NCI-H146 treated with DMSO at 0.1 percent for 48 hours (cell line): ENCODE results near the gene COQ10A.
A peak's percentile ranks its signal among the peaks of the same experiment; 100 is the strongest.
"Not testable (repeated sequence)": the region's sequence is repeated elsewhere in the genome, so short reads cannot be mapped to it uniquely, and the experiment has no call there.

Source experiments
- DNase-seq: peaks from one replicate; lab custom pipeline; 2025; ENCODE audit not compliant: unreplicated experiment; lab: John Stamatoyannopoulos, UW

The COQ10A gene

DNA sequence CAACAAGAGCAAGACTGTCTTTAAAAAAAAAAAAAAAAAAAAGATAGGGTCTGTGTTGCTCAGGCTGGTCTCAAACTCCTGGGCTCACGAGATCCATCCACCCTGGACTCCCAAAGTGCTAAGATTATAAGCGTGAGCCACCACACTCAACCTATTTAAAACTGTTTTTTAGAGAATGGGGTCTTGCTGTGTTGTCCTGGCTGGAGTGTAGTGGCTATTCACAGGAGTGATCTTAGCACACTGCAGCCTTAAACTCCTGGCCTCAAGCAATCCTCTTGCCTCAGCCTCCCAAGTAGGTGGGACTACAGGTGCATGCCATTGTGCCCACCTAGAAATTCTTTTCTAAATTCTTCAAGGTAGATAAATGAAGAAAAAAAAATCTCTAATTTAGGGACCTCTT, 7.6 kb downstream of the COQ10A start:
- DNase-seq, result no peak

DNA sequence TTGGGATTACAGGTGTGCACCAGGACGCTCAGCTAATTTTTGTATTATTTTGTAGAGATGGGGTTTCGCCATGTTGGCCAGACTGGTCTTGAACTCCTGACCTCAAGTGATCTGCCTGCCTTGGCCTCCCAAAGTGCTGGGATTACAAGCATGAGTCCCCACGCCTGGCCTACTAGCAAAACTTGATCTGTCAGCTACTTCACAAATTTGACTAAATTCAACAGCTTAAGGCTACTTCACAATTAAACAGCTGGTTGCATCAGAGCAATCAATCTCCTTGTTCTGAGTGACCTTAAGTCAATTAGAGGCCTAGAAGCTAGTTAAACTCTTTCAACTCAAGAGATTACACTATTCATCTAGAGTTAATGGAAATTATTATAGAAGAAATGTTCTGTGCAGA, 12.2 kb downstream of the COQ10A start:
- DNase-seq, result no peak

DNA sequence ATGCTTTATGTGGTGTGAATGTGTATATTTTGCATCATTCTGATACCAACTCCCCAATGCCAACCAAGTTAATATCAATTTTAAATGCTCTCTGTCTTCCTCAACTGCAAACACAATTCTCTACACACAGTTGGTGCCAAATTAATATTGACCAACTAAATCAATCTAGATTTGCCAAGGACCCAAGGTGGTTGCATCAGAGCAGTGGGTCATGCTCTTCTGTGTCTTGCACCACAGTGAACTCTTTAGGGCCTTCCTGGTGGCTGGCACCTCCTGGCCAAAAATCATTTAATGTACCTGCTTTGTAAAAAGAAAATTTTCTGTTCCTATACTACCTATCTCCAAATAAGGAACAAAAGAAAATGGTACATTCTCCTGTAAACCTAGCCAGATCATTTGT, 14.1 kb downstream of the COQ10A start:
- DNase-seq, result no peak

DNA sequence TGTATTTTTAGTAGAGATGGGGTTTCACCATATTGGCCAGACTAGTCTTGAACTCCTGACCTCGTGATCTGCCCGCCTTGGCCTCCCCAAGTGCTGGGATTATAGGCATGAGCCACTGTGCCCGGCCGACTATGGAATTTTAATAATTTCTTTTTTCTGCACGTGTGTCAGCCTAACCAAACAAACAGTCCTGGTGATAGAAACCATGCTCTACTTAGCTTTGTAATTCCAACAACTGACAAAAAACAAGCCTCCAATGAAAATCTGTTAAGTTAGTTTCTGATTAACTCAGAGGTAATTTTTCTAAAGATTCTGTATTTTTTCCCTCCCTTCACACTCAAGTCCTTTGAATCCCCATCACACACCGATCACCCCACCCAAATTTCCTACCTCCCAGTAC, 15.3 kb downstream of the COQ10A start:
- DNase-seq, result no peak

DNA sequence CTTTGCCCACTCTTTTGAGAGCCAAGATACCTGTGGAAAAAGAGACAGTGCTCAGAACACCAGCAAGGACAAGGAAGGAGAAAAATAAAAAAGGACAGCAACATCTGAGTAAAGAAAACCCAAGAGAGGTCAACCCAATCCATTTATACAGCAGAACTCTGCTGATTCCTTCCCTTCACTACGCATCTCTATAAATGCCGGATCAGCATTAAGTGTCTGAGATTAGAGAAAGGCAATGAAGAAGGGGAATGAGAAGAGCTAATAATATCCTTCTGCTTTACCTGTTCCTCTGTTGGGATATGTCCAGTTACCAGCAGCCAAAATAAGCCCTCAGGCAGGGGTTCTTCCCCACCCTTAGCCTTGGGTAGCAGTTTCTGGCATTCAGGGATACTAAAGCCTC, 15.8 kb downstream of the COQ10A start:
- DNase-seq, result no peak

DNA sequence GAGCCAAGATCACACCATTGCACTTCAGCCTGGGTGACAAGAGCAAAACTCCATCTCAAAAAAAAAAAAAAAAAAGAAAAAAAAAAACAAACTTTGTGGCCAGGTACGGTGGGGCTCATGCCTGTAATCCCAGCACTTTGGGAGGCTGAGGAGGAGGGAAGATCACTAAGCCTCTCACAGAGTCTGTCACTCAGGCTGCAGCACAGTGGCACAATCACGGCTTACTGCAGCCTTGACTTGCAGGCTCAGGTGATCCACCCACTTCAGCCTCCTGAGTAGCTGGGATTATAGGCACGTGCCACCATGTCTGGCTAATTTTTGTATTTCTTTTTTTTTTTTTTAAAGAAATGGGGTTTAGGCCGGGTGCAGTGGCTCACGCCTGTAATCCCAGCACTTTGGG, 17.5 kb downstream of the COQ10A start:
- DNase-seq, result not testable (repeated sequence)

DNA sequence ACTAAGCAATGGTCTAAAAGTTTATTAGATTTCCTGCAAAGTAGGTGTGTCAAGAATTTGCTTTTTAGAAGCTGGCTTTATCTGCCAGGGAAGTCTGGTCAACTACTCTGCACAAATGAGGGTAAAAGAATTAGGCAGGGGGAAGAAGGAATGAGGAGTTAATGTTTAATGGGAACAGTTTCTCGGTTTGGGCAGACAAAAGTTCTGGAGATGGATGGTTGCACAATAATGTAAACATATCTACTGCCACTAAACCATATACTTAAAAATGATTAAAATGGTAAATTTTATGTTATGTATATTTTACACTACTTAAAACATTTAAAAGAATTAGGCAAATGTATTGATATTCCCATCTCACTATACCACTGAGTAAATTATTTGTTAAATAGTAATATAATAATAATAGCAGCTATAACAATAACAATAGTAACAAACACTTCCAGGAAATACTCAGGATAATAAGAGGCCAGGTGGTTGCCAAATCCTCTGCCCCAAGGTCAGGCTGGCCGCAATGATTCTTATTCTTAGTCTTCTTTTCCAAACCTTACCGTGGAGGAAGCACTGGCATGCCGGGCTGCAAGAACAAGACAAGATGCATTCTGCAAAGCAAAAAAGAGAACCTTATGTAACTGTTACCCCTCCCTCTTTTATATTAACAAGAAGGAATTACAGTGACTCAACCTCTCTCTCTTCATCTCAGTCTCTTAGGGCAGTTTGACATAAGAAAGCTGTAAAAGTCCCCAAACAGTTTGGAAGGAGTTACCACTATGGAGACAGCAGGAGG, 19.5 kb downstream of the COQ10A start:
- DNase-seq, result no peak

DNA sequence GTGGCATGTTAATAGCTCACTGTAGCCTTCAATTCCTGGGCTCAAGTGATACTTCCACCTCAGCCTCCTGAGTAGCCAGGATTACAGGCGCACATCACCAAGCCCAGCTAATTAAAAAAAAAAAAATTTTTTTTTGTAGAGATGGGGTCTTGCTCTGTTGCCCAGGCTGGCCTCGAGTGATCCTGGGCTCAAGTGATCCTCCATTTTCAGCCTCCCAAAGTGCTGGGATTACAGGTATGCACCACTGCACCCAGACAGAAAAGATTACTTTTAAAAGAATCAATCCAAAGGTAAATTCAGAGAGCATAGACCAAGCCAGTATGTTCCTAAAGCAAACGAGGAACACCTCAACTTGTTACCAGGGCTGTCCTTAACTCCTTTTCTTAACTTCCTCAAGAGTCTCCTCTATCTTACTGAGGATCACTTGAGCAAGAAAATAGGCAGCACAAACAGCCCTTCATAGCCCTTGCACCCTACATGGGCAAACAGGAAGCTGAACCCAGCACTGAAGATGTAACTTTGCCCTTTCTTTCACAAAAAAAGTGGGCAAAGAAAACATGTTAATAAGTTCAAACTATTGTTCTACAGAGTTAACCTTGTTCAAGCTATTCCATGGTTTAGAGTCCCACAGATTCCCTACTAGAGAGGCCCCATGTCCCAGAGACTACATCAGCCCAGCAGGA, 22.1 kb downstream of the COQ10A start:
- DNase-seq, result no peak

DNA sequence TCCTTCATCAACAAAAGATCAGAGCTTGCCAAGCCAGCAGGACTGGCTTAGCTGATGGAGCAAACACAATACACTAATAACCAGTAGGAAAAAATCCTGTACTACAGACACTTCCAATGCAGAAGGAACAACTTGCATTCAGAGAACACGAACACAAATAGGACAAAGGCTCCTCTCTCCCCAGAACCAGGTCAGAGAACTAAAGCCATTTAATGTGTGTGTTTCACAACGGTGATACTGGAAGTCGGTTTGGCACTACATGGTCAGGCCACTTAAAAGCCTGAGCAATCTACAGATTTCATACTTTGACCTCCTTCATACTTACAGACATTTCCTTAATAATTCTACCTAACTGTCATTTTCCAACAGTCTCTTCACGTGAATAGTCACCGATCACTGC, 27.1 kb downstream of the COQ10A start:
- DNase-seq, result no peak

DNA sequence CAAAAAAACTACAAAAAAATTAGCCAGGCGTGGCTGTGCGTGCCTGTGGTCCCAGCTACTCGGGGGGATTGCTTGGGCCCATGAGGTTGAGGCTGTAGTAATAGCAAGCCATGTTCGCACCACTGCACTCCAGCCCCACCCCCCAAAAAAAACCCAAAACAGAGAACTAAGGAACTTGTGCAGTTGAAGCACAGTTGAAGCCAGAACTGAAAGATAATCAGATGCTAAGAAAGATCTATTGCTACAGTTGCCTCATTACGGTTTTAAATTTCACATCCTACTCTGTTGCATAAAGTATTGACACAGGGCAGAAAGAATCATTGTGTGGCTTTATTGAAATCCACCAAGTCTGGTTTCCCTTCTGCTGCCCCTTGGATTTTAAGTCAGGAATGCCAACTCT, 29.6 kb downstream of the COQ10A start:
- DNase-seq, result no peak

DNA sequence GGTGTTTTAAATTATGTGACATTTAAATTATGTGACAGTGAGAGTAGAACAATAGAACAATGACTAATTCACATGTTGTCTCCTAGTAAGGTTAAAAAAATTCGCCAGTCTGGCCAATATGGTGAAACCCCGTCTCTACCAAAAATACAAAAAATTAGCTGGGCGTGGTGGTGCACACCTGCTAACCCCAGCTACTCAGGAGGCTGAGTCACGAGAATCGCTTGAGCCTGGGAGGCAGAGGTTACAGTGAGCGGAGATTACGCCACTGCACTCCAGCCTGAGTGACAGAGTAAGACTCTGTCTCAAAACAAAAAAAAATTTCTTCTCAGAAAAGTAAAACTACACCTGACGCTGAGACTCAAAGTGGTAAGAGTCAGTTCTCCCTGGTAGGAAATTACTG, 30.7 kb downstream of the COQ10A start:
- DNase-seq, result no peak

DNA sequence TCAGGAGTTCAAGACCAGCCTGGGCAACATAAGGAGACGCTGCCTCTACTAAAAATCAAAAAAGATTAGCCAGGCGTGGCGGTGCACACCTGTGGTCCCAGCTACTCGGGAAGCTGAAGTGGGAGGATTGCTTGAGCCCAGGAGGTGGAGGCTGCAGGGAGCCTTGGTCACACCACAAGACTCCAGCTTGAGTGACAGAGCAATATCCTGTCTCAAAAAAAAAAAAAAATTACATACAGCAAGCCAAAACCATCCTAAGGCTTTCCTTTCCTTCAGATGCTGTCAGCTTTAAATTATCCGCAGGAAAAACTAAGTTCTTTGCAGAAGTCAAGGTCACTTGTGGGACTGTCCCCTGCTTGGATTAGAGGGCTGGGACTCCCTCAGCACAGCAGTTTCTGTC, 32.1 kb downstream of the COQ10A start:
- DNase-seq, result no peak

DNA sequence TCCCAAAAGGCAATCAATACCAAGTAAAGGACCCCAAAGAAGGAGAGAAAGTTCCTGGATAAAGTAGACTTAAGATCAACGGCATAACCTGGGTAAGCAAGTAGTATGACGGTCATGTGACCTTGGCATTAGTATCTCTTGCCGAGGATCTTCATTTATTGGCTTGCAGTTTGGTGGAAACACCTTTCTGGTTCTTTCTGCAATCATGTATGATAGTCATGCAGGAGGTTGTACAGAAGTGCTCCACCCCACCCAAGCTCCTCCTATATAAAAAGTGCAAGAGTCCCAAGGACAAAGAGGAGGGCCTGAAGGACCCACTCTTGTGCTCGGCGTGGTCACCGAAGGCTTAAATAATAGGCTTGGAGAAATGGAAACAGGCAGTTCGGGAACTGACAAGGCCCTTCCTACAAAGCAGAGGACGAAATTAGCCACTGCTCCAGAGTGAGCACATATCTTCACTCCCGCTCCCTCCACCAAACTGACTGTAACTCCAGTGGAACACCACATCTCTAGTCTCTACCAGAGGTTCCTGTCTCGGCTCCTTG, 32.6 kb downstream of the COQ10A start:
- DNase-seq, result no peak

DNA sequence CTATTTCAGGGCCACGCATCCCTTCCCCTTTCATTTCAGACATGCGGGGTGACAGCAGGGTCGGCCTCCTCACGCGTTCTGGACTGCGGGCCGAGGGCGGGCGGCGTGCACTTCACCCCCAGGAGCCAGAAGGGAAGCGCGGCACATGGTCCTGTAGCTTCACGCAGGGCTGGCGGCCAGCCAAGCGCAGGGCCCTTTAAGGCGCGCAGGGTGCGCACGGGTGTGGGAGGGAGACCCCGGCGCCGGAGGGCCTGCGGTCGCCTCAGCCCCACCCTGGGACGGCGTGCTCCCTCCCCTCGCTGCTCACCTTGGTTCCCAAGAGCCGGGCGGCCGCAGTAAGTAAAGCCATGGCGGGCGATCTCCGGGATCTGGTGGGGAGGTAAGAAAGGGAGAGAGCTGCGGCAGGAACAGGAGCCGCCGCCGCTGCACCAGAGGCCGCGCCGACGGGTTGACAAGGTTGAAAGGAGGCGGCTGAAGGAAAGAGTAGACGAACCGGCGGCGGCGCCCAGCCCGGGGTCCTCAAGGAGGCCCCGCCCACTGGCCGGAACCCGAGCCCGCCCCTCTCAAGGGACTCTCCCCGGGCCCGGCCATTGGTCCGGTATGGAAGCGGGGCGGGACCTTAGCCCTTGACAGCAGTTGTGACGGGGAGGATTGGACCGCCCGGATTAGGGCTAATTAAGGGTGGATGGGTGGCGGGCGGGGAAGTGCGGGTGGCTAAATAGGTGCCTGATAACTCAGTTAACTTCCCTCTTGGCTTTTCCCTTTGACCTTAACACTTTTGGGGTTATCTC, 33.3 kb downstream of the COQ10A start, which contains the start of gene CS:
TSS of gene CS (minus strand) at position 478 of the 791 bp plus-strand sequence. CDS start at position 349, 129 bp downstream.
- DNase-seq, result peak; percentile 98

DNA sequence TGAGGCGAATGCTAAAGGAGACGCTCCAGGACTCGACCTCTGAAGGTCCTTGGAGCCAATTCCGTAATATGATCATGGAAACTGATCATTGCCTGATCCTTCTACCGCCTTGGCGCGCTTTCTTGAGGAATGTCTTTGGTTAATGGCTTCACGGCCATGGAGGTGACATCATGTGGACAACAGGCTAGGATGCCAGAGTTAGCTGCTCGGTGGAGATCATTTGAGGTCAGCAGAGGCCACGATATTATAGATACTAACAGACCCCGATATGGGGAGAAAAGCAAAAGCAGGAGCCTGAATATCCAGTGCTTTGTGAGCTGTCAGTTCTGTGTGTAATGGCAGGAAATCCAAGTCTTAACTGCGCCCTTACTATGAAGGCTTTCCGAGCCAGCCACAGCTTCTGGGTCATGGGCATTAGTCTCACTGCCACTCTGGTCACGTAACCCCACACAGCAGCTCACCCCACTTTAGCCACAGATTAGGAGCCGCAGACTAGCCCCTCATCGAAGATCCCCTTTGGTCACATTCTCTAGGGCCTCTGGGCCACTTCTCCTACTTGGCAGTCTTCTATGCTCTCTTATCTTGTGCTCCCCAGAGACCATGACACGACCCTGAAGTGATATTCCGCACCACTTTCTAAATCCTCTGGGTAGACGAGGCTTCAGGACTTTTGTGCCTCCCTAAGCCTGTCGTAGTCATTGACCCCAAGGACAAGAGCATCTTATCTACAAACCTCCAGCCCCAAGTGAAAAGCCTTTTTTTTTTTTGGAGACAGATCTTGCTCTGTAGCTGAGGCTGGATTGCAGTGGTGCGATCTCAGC, 34.1 kb downstream of the COQ10A start:
- DNase-seq, result peak; percentile 59

DNA sequence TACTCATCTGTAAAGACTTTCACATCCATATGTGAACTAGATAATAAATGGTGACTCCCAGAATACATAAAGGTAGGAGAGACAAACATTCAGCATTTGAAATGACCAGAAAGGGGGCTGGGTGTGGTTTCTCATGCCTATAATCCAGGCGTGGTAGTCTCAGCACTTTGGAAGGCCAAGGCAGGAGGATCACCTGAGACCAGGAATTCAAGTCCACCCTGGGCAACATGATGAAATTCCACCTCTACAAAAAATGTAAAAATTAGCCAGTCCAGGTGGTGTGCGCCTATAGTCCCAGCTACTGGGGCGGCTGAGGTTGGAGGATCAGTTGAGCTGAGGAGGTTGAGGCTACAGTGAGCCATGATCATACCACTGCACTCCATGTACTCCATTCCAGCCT, 37.5 kb downstream of the COQ10A start:
- DNase-seq, result no peak

DNA sequence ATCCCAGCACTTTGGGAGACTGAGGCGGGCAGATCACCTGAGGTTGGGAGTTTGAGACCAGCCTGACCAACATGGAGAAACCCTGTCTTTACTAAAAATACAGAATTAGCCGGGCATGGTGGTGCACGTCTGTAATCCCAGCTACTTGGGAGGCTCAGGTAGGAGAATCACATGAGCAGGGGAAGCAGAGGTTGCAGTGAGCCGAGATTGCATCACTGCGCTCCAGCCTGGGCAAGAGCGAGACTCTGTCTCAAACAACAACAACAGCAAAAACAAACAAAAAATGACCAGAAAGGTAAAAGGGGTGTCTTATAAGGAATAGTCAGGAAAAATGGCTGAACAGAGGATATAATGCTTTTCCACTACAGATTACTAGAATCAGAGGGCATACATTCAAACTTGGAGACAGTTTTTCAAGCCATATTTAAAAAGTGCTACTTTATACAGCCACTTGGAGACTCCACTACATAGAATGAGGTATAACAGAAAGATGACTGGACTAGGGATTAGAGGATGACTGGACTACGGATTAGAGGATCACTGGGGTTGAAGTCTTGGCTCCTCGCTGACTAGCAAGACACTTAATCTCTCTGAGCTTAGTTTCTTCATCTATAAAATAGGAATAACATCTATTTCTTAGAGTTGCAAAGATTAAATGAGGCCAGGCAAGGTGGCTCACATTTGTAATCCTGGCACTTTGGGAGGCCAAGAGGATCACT, 38.3 kb downstream of the COQ10A start:
- no peak for DNase-seq

DNA sequence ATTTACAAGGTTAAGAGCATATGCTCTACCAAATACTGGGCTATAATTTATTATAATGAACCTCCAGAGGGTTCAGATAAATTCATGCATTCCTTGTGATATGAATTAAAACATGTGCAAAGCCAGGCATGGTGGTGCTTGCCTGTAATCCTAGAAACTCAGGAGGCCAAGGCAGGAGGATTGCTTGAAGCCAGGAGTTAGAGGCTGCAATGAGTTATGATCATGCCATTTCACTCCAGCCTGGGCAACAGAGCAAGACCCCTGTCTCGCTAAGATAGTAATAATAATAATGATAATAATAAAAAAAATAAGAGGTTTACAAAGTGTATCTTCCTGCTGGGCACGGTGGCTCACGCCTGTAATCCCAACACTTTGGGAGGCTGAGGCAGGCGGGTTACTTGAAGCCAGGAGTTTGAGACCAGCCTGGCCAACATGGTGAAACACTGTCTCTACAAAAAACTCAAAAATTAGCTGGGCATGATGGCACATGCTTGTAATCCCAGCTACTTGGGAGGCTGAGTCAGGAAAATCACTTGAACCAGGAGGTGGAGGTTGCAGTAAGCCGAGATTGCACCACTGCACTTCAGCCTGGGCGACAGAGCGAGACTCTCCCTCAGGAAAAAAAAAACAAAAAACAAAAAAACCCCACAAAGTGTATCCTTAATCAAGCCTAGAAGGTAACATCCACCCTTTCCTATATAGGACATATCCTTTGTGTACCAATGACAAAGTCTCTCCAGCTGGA, 40.7 kb downstream of the COQ10A start:
- no peak for DNase-seq

DNA sequence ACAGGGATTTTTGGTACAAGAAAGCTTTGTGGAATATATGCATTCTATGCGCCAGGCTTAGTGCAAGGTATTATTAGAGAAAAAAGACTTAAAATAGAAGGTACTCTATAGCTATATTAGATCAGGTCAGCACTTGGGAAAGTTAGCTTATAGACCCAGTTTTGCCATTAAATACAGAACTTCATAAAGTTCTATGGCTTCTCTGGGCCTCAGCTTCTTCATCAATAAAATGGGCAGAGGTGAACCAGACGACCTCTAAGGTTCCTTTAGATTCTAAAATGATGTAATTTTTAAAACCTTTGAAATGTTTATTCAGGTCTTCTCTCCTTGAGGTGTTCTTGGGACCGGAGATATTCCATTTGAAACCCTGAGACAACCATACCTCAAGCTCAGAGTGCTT, 42.0 kb downstream of the COQ10A start:
- no peak for DNase-seq
